Stimulated activated CD4-positive, alpha-beta T cell treated with anti-CD3 and anti-CD28 coated beads, Interleukin-1b, Interleukin-23, amount 100 ng/mL, for 1 hour (primary cell): ENCODE data around the gene ABCA12.

Experiments used
- DNase-seq, 2 donors: peaks; one replicate each; pipeline ENCODE4 v3.0.0-alpha.2; 2020; ENCODE audit warnings: low read depth in 2 of 2

The ABCA12 gene

GRCh38 chr2:215136669-215137328 is 1.6 kb downstream of the ABCA12 start:
- DNase-seq = no peak

- no peak for DNase-seq
These were observed 18.0 kb downstream of the ABCA12 start for GRCh38 chr2:215120401-215120800.

- no peak for DNase-seq
These were observed 18.6 kb downstream of the ABCA12 start for GRCh38 chr2:215119847-215120246.

- no peak for DNase-seq
These were observed 27.5 kb downstream of the ABCA12 start for GRCh38 chr2:215110918-215111317.

GRCh38 chr2:215107216-215108056 is 31.0 kb downstream of the ABCA12 start:
- DNase-seq = no peak

GRCh38 chr2:215105607-215106354 is 32.6 kb downstream of the ABCA12 start:
- no peak for DNase-seq

- DNase-seq = no peak
These were observed 34.2 kb downstream of the ABCA12 start for GRCh38 chr2:215104226-215104625.

- DNase-seq = no peak
These were observed 39.6 kb downstream of the ABCA12 start for GRCh38 chr2:215098875-215099274.

- DNase-seq = no peak
These were observed 54.3 kb downstream of the ABCA12 start for GRCh38 chr2:215084080-215084479.

- no peak for DNase-seq
These were observed 55.3 kb downstream of the ABCA12 start for GRCh38 chr2:215083146-215083545.

GRCh38 chr2:215082446-215082845 is 56.0 kb downstream of the ABCA12 start:
- DNase-seq = no peak

- no peak for DNase-seq
These were observed 57.9 kb downstream of the ABCA12 start for GRCh38 chr2:215080545-215080944.

- no peak for DNase-seq
These were observed 66.8 kb downstream of the ABCA12 start for GRCh38 chr2:215071676-215072075.

GRCh38 chr2:215068399-215068798 is 70.0 kb downstream of the ABCA12 start:
- DNase-seq = no peak

GRCh38 chr2:215066124-215066523 is 72.3 kb downstream of the ABCA12 start:
- DNase-seq = no peak

- DNase-seq = no peak
These were observed 74.9 kb downstream of the ABCA12 start for GRCh38 chr2:215063526-215063925.

GRCh38 chr2:215060861-215061536 is 77.4 kb downstream of the ABCA12 start:
- no peak for DNase-seq

- no peak for DNase-seq
These were observed 78.7 kb downstream of the ABCA12 start for GRCh38 chr2:215059724-215060123.

GRCh38 chr2:215055891-215056290 is 82.5 kb downstream of the ABCA12 start:
- DNase-seq = no peak

GRCh38 chr2:215052810-215053209 is 85.6 kb downstream of the ABCA12 start:
- DNase-seq = no peak

GRCh38 chr2:215052404-215052803 is 86.0 kb downstream of the ABCA12 start:
- DNase-seq = no peak

GRCh38 chr2:215049341-215049740 is 89.1 kb downstream of the ABCA12 start:
- no peak for DNase-seq
